Testis (tissue), 2 donors: ENCODE results near the gene MAPRE3.

Source experiments
- POLR2A ChIP-seq: fragments of 450-650 bp; IDR thresholded peaks from one replicate; pipeline ENCODE4 v1.6.1; 2017; ENCODE audit warnings: antibody characterized with exemption, mild to moderate bottlenecking, moderate library complexity
- TF ChIP-seq, protein P1 (sequence below), 3 experiments: fragments of 450-650 bp in 2 of 3; fragments of 200-600 bp in 1 of 3; sonication (generic) in 1 of 3; IDR thresholded peaks; one replicate each; pipeline ENCODE4 v1.5.1; 2016 to 2019; ENCODE audit warnings: antibody characterized with exemption in 3 of 3, mild to moderate bottlenecking in 2 of 3, moderate library complexity in 1 of 3

DNA sequence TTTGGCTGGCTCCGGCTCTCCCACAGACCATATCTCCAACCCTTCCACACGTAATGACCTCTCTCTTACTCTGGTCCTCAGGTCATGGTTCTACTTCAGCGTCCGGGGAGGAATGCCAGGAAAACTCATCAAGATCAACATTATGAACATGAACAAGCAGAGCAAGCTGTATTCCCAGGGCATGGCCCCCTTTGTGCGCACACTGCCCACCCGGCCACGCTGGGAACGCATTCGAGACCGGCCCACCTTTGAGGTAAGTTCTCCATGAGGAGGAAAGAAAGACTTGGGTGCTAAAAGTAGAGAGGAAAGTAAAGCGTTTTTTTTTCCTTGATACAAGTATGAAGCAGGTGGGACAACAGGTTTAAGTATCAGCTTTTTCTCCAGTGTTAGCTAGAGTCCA lies 82.9 kb downstream of the MAPRE3 start:
- TF ChIP-seq, protein P1, sequence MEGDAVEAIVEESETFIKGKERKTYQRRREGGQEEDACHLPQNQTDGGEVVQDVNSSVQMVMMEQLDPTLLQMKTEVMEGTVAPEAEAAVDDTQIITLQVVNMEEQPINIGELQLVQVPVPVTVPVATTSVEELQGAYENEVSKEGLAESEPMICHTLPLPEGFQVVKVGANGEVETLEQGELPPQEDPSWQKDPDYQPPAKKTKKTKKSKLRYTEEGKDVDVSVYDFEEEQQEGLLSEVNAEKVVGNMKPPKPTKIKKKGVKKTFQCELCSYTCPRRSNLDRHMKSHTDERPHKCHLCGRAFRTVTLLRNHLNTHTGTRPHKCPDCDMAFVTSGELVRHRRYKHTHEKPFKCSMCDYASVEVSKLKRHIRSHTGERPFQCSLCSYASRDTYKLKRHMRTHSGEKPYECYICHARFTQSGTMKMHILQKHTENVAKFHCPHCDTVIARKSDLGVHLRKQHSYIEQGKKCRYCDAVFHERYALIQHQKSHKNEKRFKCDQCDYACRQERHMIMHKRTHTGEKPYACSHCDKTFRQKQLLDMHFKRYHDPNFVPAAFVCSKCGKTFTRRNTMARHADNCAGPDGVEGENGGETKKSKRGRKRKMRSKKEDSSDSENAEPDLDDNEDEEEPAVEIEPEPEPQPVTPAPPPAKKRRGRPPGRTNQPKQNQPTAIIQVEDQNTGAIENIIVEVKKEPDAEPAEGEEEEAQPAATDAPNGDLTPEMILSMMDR (IDR thresholded peaks at IDR 0.05) = no peak
- TF ChIP-seq POLR2A = no peak
